ENCODE measurements around the gene C6orf62.
"Not testable (repeated sequence)": the region's sequence is repeated elsewhere in the genome, so short reads cannot be mapped to it uniquely, and the experiment has no call there.

Gene C6orf62

DNA sequence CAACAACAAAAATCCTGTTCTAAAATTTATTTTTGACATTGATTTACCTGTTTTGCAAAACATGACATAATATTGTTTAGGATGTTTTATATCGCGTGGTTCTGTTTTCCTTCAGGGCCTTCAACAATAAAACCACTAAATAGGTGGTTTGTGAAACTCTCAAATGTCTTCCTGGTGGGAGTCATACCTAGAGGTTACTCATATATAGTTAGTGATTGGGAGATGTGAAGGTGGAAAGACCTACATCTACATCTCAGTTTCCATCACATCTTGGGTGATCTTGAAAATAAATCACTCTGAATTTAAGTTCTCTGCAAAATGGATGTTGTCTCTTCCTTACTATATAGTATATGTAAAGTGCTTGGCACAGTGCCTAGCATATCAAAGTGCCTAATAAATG is 22.9 kb downstream of the C6orf62 start:
- no peak for DNase-seq (ENCODE audit: low spot score)

DNA sequence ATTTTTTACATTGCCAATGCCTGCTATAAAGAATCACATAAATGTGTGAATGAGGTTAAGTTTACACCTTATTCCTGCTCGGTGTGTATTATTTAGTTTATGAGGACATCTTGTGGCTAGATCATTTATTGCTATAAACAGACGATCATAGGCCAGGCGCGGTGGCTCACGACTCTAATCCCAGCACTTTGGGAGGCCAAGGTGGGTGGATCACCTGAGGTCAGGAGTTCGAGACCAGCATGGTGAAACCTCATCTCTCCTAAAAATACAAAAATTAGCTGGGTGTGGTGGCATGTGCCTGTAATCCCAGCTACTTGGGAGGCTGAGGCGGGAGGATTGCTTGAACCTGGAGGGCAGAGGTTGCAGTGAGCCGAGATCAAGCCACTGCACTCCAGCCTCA is 23.3 kb downstream of the C6orf62 start:
- DNase-seq (ENCODE audit: low spot score) = not testable (repeated sequence)

- no peak for DNase-seq (ENCODE audit: low spot score)
Measured at GRCh38 chr6:24694198-24694597, 24.8 kb downstream of the C6orf62 start.

DNA sequence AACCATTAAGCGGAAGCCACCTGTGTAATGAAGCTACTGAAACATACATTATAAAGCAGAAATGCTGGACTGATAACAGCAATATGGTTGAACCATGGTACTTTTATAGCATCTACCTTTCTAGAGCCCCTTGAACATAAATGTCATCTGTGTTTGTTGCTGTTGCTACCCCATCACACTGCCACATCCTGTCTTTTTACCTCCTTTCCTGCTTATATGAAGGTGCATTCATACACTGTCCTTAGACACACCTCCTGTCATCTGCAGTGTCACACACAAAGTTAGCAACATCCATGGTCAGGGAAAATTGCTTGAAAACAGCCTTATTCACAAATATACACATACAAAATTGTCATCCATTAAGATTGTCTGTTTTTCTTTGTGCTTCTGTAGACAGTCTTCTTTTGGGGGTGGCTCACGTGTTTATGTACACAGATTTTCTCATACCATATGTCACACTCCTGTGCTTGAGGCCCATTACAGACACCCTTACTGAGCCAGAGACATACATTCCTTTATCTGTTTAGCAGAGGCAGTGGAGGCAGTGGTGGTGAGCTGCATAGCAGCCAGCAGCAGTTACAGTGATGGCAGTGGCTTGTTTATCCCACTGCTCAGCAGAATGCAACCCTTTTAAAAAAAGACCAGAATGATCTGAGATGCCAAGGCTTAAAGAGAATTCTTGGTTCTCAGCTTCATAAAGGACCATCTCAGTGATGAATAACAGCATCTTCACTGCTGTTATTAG is 25.9 kb downstream of the C6orf62 start:
- no peak for DNase-seq (ENCODE audit: low spot score)

GRCh38 chr6:24692415-24692814 is 26.5 kb downstream of the C6orf62 start:
- DNase-seq (ENCODE audit: low spot score) = no peak

DNA sequence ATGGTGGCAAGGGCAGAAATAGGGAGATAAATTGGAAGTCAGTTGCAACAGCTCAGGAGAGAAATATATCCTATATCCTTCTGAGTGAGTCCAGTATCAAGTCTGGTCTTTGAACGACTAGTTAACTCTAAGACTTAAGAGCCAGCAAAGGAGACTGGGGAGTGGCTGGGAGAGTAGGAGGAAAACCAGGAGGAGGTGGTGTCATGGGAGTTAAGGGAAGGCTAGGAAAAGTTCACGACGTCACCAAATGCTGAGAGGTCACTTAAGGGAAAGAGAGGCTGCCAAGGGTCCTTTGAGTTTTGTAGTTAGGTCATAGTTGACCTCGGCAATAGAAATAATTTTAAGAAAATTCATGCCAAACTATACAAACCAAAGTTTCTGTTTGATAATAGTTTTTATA is 27.0 kb downstream of the C6orf62 start:
- no peak for DNase-seq (ENCODE audit: low spot score)

DNA sequence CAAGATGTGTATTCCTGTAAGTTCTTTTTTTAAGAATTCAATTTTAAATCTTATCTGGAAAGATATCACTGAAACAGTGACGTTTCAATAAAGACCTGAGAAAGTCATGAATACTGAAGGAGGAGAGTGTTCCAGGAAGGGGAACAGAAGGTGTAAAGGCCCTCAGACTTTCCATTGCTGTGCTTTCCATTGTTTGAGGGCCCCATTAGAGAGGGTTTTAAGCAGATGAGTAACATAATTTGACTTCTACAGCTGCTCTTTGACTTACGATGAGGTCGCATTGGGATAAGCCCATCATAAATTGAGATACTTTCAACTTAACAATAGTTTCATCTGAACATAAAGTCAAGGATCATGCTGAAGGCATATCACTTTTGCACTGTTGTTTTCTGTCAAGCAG is 27.4 kb downstream of the C6orf62 start:
- no peak for DNase-seq (ENCODE audit: low spot score)

DNA sequence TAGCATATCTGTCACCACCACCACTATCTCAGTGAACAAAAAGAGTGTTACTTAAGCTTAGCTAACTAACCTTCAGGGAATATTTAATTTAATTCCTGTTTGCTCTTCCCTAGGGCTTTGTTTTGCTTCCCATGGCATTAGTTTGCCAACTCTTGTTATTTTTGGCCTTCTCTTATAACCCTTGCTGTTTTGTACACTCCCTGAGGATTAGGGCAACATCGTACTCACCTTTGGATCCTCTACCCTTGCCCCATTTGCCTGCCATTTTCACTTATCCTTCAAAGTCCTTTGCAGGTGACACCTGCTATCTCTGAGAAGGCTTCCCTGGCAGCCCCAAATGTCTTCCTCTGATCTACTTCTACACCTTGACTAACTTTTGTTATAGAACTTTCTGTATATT is 28.4 kb downstream of the C6orf62 start:
- no peak for DNase-seq (ENCODE audit: low spot score)

DNA sequence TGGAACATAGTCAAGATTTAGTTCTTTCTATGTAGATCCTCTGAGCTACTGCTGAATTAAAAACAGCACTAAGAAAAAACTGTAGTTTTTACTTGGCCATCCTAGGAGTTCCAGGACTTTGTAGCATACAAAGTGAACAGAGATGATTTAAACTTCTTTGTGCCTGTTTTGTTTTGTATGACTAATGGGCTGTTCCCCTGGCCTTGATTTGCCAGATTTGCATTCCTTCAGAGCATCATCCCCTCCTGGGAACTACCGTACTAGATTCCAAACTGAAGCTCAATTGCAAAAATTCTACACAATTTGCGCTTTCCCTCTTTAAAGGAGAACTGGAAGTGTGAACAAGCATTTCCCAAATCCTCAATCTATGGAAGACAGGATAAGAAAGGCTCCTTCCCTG is 29.0 kb downstream of the C6orf62 start:
- no peak for DNase-seq (ENCODE audit: low spot score)

DNA sequence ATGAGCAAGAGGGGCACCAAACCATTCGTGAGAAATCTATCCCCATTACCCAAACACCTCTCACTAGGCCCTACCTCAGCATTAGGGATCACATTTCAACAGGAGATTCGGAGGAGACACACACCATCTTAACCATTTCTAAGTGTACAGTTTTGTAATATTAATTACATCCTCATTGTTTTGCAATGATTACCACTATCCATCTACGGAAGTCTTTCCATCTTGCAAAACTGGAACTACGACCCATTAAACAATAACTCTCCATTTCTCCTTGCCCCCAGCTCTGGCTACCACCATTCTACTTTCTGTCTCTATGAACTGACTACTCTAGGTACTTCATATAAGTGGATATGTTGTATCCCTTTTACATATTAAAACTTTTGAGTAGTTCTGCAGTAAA is 32.0 kb downstream of the C6orf62 start:
- DNase-seq (ENCODE audit: low spot score) = no peak

DNA sequence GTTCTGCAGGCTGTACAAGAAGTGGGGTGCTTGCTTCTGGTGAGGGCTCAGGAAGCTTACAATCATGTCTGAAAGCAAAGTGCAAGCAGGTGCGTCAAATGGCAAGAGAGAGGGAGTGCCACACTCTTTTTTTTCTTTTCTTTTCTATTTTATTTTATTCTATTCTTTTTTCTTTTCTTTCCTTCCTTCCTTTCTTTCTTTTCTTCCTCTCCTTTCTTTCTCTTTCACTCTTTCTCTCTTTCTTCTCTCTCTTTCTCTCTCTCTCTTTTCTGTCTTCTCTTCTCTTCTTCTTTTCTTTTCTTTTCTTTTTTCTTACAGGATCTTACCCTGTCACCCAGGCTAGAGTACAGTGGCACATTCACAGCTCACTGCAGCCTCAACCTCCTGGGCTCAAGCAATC is 32.5 kb downstream of the C6orf62 start:
- DNase-seq (ENCODE audit: low spot score) = no peak

GRCh38 chr6:24683297-24684296 is 35.4 kb downstream of the C6orf62 start:
- DNase-seq (ENCODE audit: low spot score) = no peak

- DNase-seq (ENCODE audit: low spot score) = no peak
Measured at GRCh38 chr6:24680582-24680981, 38.4 kb downstream of the C6orf62 start.

- DNase-seq (ENCODE audit: low spot score) = not testable (repeated sequence)
Measured at GRCh38 chr6:24678792-24679352, 40.1 kb downstream of the C6orf62 start.

DNA sequence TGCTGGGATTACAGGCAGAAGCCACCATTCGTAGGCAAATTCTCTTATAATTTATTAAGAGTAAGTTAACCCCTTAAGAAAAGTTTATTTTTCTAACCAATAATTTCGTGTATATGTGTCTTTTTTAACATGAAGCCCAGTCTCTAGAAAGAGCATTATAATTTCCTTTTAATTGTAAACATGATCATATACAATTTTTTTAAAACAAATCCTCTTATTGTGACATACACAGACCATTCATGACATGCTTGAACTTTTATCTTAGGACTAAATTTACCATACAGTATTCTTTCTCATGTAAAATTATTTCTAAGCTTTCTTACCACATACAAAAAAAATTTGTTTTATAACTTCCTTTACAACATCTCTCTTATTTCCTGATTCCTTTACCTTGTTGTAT is 45.3 kb downstream of the C6orf62 start:
- no peak for DNase-seq (ENCODE audit: low spot score)

- no peak for DNase-seq (ENCODE audit: low spot score)
Measured at GRCh38 chr6:24672620-24673182, 46.3 kb downstream of the C6orf62 start.

- DNase-seq (ENCODE audit: low spot score) = not testable (repeated sequence)
Measured at GRCh38 chr6:24671077-24671476, 47.9 kb downstream of the C6orf62 start.

GRCh38 chr6:24670492-24670891 is 48.5 kb downstream of the C6orf62 start:
- DNase-seq (ENCODE audit: low spot score) = not testable (repeated sequence)

DNA sequence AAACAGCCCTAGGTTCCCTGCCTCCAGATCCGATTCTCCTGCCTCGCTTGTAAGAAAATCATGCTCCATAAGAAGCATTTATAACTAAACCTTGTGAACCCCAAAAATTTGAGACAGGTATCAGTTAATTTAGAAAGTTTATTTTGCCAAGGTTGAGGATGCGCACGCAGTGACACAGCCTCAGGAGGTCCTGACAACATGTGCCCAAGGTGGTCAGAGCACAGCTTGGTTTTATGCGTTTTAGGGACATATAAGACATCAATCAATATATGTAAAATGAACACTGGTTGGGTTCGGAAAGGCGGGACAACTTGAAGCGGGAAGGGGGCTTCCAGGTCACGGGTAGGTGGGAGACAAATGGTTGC is 50.0 kb downstream of the C6orf62 start:
- DNase-seq (ENCODE audit: low spot score) = no peak

DNA sequence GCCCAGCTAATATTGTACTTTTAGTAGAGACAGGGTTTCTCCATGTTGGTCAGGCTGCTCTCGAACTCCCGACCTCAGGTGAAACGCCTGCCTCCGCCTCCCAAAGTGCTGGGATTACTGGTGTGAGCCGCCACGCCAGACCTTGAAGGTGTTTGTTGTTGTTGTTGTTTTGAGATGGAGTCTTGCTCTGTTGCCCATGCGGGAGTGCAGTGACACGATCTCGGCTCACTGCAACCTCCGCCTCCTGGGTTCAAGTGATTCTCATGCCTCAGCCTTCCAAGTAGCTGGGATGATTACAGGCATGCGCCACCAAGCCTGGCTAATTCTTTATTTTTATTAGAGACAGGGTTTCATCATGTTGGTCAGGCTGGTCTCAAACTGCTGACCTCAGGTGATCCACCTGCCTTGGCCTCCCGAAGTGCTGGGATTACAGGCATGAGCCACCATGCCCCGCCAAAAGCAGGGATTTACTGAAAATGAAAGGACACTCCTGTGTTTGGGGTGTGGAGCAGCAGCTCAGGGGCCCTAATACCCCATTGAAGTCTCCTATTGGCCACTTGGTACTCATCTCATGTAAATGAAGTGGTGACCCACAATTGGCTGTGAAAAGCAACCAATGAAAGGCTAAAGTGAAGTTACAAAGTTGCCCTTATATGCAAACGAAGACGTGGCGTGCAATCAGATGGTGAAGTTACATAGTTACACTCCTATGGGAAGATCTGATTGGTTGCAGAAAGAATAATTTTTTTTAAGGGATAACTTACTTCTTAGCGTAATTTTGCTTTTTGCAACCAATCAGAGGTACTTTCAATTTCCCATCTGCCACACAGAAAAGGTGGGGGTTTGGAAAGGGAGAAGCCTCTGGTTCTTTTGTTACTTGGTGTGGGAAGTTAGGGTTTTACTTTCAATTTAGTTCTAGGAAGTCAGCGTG is 50.6 kb downstream of the C6orf62 start:
- DNase-seq (ENCODE audit: low spot score) = not testable (repeated sequence)

- DNase-seq (ENCODE audit: low spot score) = no peak
Measured at GRCh38 chr6:24667378-24667803, 51.6 kb downstream of the C6orf62 start.
